HepG2 (cell line): ENCODE results near the gene PROX2.

Experiments used
- POLR2AphosphoS5 ChIP-seq: IDR thresholded peaks from 2 replicates; pipeline ENCODE4 v1.6.1; 2012; ENCODE audit warnings: low read depth, low read length
- ZNF451 ChIP-seq: sonication (generic); formaldehyde crosslinking; IDR thresholded peaks from 2 replicates; pipeline ENCODE4 v1.5.0; 2020; ENCODE audit warnings: mild to moderate bottlenecking, missing genetic modification reagents
- ZNF770 ChIP-seq: sonication (generic); formaldehyde crosslinking; IDR thresholded peaks from 2 replicates; pipeline ENCODE4 v1.5.0; 2020; ENCODE audit warnings: mild to moderate bottlenecking, missing genetic modification reagents

- TF ChIP-seq POLR2AphosphoS5 (no peak), ZNF451 (CRISPR knock-in tag) (no peak), ZNF770 (CRISPR knock-in tag) (no peak)
These were observed 46.7 kb downstream of the PROX2 start for GRCh38 chr14:74829251-74829650.
